ENCODE results near the gene MAST2.
"Not testable (repeated sequence)": the region's sequence is repeated elsewhere in the genome, so short reads cannot be mapped to it uniquely, and the experiment has no call there.

MAST2 gene

GRCh38 chr1:45891087-45891486, 87.7 kb downstream of the MAST2 start:
- no peak for DNase-seq (ENCODE audit: low read depth in 2 of 2, low spot score in 1 of 2)

DNA sequence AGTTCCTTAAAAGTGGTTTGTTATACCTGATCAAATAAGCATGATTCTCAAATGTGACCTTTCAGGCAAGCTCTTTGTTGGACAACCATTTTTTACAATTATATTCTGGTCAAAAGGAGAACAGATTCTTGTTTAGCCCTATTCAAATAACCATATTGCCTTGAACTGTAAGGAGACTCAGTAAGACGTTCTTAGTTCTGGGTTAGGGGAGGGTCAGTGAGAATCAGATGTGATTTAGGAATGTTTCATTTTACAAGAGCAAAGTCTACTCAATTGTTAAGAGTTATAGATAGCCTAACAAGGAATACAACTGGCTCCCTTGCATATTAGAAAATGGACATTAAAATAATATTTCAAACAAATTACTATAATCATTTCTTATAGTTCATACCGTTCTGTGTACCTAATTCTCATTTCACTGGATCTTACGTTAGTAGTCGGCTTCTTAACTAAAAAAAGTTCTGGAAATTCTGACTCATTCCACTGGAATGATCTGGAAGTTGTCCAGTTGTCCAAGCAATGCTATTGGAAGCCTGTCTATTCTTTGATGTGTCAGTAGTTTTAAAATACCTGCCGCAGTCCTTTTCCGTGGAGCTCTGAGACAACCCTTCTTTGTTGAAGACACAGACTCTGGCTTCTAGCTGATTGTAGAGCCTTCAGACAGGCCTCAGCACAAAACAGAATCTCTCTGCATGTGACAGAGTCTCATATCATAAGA, 88.8 kb downstream of the MAST2 start:
- DNase-seq (ENCODE audit: low read depth in 2 of 2, low spot score in 1 of 2), result no peak

GRCh38 chr1:45894331-45894730, 90.9 kb downstream of the MAST2 start:
- DNase-seq (ENCODE audit: low read depth in 2 of 2, low spot score in 1 of 2), result no peak

GRCh38 chr1:45894921-45895320, 91.5 kb downstream of the MAST2 start:
- no peak for DNase-seq (ENCODE audit: low read depth in 2 of 2, low spot score in 1 of 2)

DNA sequence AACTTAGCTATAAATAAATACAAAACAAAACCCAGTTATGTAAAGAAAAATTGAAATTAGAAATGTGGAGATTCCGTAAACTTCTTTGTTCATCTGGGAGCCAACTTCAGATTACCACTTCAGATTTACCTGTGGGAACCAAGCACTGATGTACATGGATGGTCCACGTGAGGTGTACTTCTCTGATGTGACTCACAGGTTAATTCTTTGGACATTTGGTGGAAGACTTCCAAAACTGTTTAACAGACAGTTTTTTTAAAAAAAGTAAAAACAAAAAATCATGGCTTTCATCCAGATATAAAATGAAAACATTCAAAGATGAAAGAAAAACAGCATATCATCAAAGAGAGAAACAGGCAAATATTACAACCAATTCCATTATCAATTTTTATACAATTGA, 92.0 kb downstream of the MAST2 start:
- no peak for DNase-seq (ENCODE audit: low read depth in 2 of 2, low spot score in 1 of 2)

- no peak for DNase-seq (ENCODE audit: low read depth in 2 of 2, low spot score in 1 of 2)
Observed at GRCh38 chr1:45906883-45907282, 103.5 kb downstream of the MAST2 start.

DNA sequence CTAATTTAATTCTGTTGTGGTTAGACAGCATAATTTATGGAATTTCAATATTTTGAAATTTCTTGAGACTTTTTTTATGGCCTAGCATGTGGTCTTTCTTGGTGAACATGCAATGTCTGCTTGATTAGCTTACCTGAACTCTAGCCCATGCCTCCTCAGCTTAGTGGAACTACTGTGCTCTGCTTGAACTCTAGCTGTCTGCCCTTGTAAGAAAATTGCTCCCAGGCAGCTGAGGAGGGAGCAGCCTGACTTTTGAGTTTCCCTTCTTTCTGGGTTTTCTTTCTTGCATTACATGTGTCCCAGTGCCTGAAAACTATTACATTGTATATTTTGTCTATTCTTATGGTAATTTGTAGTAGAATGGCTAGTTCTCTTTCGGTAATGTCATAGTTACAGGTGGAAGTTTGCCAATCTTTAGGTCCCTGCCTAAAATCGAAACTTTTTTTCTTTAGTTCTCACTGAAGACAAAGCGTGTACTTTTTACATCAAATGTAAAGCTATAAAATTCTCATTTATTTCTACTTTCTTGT, 105.3 kb downstream of the MAST2 start:
- no peak for DNase-seq (ENCODE audit: low read depth in 2 of 2, low spot score in 1 of 2)

GRCh38 chr1:45911634-45912033, 108.2 kb downstream of the MAST2 start:
- no peak for DNase-seq (ENCODE audit: low read depth in 2 of 2, low spot score in 1 of 2)

DNA sequence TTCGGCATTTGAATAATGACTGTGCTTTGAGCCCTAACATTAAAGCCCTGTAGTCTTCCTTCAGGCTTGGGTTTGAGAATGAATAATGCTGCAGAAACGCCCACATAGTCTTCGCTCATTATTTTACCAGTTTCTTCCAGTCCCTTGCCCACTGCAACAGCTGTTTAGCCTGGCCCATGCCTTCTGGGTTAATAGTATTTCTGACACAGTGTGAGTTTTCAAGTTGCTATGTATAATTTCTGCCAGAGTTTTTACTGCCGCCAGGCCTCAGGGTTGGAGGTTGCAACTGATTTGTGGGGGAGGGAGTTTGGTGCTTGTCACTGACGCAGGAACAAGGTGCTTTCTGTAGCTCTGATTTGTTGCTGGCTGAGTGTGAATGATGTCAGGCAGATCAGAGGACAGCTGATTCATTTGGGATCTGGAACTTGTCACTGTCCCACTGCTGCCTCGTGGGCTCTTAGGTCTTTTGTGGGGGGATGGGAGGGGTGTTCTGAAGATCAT, 109.8 kb downstream of the MAST2 start:
- DNase-seq (ENCODE audit: low read depth in 2 of 2, low spot score in 1 of 2), result no peak

GRCh38 chr1:45913731-45914501, 110.5 kb downstream of the MAST2 start:
- DNase-seq (ENCODE audit: low read depth in 2 of 2, low spot score in 1 of 2), result no peak

DNA sequence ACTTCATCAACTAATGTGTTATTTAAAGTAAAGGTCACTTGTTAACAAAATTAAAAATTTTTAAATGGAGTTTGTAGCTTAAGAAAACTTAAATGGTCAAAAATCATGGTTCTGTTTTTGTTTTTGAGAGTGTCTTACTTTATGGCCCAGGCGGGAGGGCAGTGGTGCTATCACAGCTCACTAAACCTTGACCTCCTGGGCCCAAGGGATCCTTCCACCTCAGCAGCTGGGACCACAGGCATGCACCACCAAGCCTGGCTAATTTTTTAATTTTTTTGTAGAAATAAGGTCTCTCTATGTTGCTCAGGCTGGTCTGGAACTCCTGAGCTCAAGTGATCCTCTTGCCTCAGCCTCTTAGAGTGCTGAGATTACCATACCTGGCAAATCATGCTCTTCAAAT, 111.4 kb downstream of the MAST2 start:
- DNase-seq (ENCODE audit: low read depth in 2 of 2, low spot score in 1 of 2), result no peak

GRCh38 chr1:45922374-45922773, 119.0 kb downstream of the MAST2 start:
- no peak for DNase-seq (ENCODE audit: low read depth in 2 of 2, low spot score in 1 of 2)

GRCh38 chr1:45922813-45923212, 119.4 kb downstream of the MAST2 start:
- DNase-seq (ENCODE audit: low read depth in 2 of 2, low spot score in 1 of 2), result no peak

DNA sequence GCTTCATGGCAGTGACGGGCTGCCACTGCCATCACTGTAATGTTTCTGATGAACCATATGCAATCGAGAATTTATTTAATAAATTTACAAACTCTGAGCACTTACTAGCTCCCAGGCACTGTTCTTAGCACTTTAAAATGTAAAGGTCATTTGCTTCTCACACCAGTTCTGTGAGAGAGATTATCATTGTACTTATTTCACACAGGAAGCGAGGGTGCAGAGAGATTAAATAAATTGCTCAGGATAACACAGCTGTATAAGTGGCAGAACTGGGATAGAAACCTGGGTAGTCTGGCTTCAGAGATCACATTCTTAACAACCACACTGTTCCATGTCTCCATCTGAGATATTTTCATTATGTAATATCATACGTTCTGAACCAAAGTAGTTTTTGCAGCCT, 119.9 kb downstream of the MAST2 start:
- DNase-seq (ENCODE audit: low read depth in 2 of 2, low spot score in 1 of 2), result no peak

GRCh38 chr1:45924736-45925135, 121.3 kb downstream of the MAST2 start:
- no peak for DNase-seq (ENCODE audit: low read depth in 2 of 2, low spot score in 1 of 2)

GRCh38 chr1:45925728-45926287, 122.4 kb downstream of the MAST2 start:
- no peak for DNase-seq (ENCODE audit: low read depth in 2 of 2, low spot score in 1 of 2)

DNA sequence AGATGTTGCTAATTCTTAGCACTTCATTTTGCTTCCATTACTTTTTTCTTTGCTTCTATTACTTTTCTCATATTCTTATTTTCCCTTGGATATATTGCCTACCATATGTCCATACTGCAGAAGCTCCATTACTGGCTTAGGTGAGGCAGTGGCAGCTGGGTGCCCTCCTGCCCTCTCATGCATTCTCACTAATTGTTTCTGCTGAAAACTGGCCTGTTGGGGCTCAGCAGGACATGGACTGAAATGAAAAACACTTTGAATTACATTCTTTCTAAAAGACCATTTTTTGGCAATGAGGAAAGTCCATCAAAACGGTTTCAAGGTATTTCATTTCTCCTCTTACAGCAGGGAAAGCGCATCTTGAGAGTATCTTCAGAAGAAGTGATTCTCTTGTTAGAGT, 122.9 kb downstream of the MAST2 start:
- no peak for DNase-seq (ENCODE audit: low read depth in 2 of 2, low spot score in 1 of 2)

DNA sequence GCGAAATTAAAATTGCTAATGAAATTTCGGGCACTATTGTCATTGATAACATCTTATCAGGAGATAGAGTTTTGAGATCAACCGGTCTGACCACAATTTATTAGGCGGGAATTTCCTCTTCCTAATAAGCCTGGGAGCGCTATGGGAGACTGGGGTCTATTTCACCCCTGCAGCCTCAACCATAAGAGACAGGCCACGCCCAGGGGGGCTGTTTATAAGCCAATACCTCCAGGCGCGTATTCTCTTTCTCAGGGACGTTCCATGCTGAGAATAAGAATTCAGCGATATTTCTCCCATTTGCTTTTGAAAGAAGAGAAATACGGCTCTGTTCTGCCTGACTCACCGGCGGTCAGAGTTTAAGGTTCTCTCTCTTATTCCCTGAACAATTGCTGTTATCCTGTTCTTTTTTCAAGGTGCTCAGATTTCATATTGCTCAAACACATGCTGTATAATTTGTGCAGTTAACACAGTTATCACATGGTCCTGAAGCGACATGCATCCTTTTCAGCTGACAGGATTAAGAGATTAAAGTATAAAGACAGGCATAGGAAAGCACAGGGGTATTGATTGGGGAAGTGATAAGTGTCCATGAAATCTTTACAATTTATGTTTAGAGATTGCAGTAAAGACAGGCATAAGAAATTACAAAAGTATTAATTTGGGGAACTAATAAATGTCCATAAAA, 124.0 kb downstream of the MAST2 start:
- DNase-seq (ENCODE audit: low read depth in 2 of 2, low spot score in 1 of 2), result not testable (repeated sequence)

DNA sequence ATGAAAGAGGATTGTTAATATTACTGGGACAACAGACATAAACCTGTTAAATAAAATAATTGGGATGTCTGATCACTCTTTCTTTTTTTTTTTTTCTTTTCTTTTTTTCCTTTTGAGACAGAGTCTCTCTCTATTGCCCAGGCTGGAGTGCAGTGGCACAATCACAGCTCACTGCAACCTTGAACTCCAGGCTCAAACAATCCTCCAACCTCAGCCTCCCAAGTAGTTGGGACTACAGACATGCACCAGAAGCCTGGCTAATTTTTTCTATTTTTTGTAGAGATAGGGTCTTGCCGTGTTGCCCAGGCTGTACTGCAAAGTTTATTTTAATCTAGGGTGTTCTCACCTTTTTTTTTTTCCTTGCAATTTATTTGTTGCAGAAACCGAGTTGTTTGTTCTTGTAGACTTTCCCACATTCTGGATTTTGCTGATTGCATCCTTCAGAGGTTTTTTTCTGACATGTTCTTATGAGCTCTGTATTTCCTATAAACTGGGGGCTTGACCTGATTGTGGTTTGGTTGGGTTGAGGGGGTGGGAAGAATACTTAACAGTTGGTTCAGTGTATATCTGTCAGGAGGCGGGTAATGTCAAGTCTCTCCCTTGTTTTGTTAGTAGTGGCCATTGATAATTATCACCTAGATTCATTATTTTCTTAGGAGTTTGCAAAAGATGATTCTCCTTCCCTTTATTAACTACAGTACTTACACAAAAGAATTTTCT, 125.2 kb downstream of the MAST2 start:
- no peak for DNase-seq (ENCODE audit: low read depth in 2 of 2, low spot score in 1 of 2)

DNA sequence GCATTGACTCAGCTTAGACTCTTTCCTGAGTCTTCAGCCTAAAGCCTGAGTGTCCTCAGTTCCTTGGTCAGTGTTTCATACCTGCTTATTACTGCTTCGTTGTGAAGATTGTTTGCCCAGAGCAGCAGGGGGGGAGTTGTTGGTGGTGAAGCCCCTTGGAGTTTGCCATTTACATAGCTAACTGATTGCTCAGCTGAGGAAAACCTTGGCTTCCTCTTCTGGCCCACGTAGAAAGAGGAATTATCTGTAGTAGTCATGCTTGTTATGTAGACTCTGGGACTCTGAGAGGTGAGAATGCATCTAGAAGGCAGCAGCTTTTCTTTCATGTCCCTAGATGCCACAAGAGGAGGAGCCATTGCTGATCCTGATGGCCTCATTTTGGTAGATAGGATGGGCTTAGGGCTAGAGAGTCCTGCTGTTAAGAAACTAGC, 125.9 kb downstream of the MAST2 start:
- no peak for DNase-seq (ENCODE audit: low read depth in 2 of 2, low spot score in 1 of 2)

All from stimulated activated CD8-positive, alpha-beta memory T cell treated with anti-CD3 and anti-CD28 coated beads, Interleukin-4, amount 100 ng/mL, for 4 hours (primary cell).